Endothelial cell of umbilical vein (primary cell): ENCODE results near the gene ASL. TPM values are rescaled to one million over a fixed set of nuclear protein-coding genes. Genes with fewer than 3 reads are reported as not detected.
A peak's percentile ranks its signal among the peaks of the same experiment; 100 is the strongest.

ENCODE experiments used
- BruUV-seq: library from RNA; stranded (reverse); fragments of 400-500 nt; replicated peaks from 2 replicates; lab custom pipeline; 2021; lab: Mats Ljungman, UMichigan
- CTCF ChIA-PET: fragments of 300-600, 350-600 bp; sonication (Branson Sonifier 250); formaldehyde crosslinking; loops from one replicate; lab custom pipeline; 2021; ENCODE audit warnings: antibody characterized with exemption, inconsistent platforms; lab: Charles Lee
- POLR2A ChIA-PET: fragments of 300-600, 350-600 bp; sonication (Branson Sonifier 250); formaldehyde crosslinking; loops from one replicate; lab custom pipeline; 2021; ENCODE audit warnings: antibody characterized with exemption, inconsistent platforms; lab: Charles Lee
- DNase-seq: peaks from one replicate; pipeline ENCODE4 v3.0.0-alpha.2; 2011; ENCODE audit warnings: low read depth, low spot score
- FAIRE-seq: peaks from 2 replicates; lab custom pipeline; 2011; peaks lifted over from hg19 to GRCh38; lab: Jason Lieb, UNC
- H2AFZ ChIP-seq: 2 replicates; pipeline ENCODE4 v1.6.0; 2012; ENCODE audit warnings: low read depth, low read length, control low read depth, inconsistent platforms
- H3K27ac ChIP-seq: 2 replicates; pipeline ENCODE4 v1.5.1; 2011; ENCODE audit warnings: low read depth, mild to moderate bottlenecking, control low read depth, low read length, moderate library complexity; ENCODE audit not compliant: insufficient read depth
- H3K27me3 ChIP-seq, 2 experiments: 2 replicates each; pipeline versions ENCODE4 v1.6.0 to v1.6.1; 2011; ENCODE audit warnings: low read length in 2 of 2, mixed read lengths in 1 of 2; ENCODE audit not compliant: control insufficient read depth in 2 of 2, insufficient read depth in 2 of 2
- H3K36me3 ChIP-seq, 2 experiments: 2 replicates in 1 of 2; 3 replicates in 1 of 2; pipeline ENCODE4 v1.5.1; 2011; ENCODE audit warnings: low read length in 2 of 2, mild to moderate bottlenecking in 1 of 2, moderate library complexity in 1 of 2; ENCODE audit not compliant: control insufficient read depth in 2 of 2, insufficient read depth in 2 of 2; ENCODE audit errors: extremely low read depth in 1 of 2
- H3K4me1 ChIP-seq: 3 replicates; pipeline ENCODE4 v1.5.1; 2011; ENCODE audit warnings: mild to moderate bottlenecking, low read length; ENCODE audit not compliant: control insufficient read depth, insufficient read depth; ENCODE audit errors: extremely low read depth
- H3K4me2 ChIP-seq: 2 replicates; pipeline ENCODE4 v1.6.1; 2011; ENCODE audit warnings: low read length, control low read depth, mixed read lengths; ENCODE audit not compliant: insufficient read depth
- H3K4me3 ChIP-seq, 3 experiments: fragments of 200-600 bp in 1 of 3; sonication (generic), shearing (Covaris generic) in 1 of 3; replicated peaks in 1 of 3; 2 replicates each; pipeline ENCODE4 v1.5.1; 2011 to 2016; ENCODE audit warnings: control low read depth in 3 of 3, low read length in 3 of 3, mild to moderate bottlenecking in 2 of 3, inconsistent platforms in 1 of 3, low read depth in 1 of 3, moderate library complexity in 1 of 3; ENCODE audit not compliant: insufficient read depth in 1 of 3
- H3K79me2 ChIP-seq: 2 replicates; pipeline ENCODE4 v1.6.0; 2012; ENCODE audit warnings: low read length, inconsistent platforms; ENCODE audit not compliant: control insufficient read depth, insufficient read depth
- H3K9ac ChIP-seq: replicated peaks from 2 replicates; pipeline ENCODE3; 2011; ENCODE audit warnings: low read length, control low read depth; ENCODE audit not compliant: insufficient read depth; ENCODE audit errors: extremely low read depth
- H3K9me1 ChIP-seq: replicated peaks from 3 replicates; pipeline ENCODE4 v1.6.0; 2011; ENCODE audit warnings: mild to moderate bottlenecking, low read length; ENCODE audit not compliant: control insufficient read depth, insufficient read depth; ENCODE audit errors: extremely low read depth
- H3K9me3 ChIP-seq: replicated peaks from 2 replicates; pipeline ENCODE4 v1.5.1; 2012; ENCODE audit warnings: low read length, inconsistent platforms; ENCODE audit not compliant: control insufficient read depth, insufficient read depth
- H4K20me1 ChIP-seq: replicated peaks from 2 replicates; pipeline ENCODE3; 2011; ENCODE audit warnings: mild to moderate bottlenecking, low read length; ENCODE audit not compliant: control insufficient read depth, insufficient read depth; ENCODE audit errors: extremely low read depth
- CTCF ChIP-seq, 2 donors: IDR thresholded peaks; 1 replicate in 1 of 2; 2 replicates in 1 of 2; pipeline ENCODE4 v1.5.1; 2011; ENCODE audit warnings: low read length in 2 of 2, mild to moderate bottlenecking in 2 of 2, moderate library complexity in 2 of 2, control low read depth in 1 of 2, inconsistent platforms in 1 of 2, low read depth in 1 of 2; ENCODE audit not compliant: insufficient read depth in 1 of 2; ENCODE audit errors: extremely low read depth in 1 of 2
- FOS ChIP-seq: IDR thresholded peaks from 2 replicates; pipeline ENCODE4 v1.6.1; 2011; ENCODE audit warnings: mild to moderate bottlenecking, low read length, moderate library complexity, borderline replicate concordance; ENCODE audit not compliant: insufficient read depth
- GATA2 ChIP-seq: IDR thresholded peaks from 2 replicates; pipeline ENCODE4 v1.7.0; 2011; ENCODE audit warnings: low read depth, mild to moderate bottlenecking, moderate library complexity, mixed read lengths, low read length; ENCODE audit not compliant: insufficient read length, insufficient read depth
- MAX ChIP-seq: IDR thresholded peaks from 2 replicates; pipeline ENCODE4 v1.6.1; 2011; ENCODE audit not compliant: insufficient read depth, insufficient read length
- dilution Hi-C: fragments of 300-500 bp; cut with MboI; formaldehyde crosslinking; loops from one replicate; pipeline ENCODE4 v1.15.0; 2019; ENCODE audit warnings: low sequenced_read_pairs; ENCODE audit not compliant: extremely low pct_ligation_motif_present
- intact Hi-C: fragments of 100-400 bp; cut with micrococcal nuclease; formaldehyde crosslinking; loops from one replicate; pipeline ENCODE4 v1.10.0; 2022
- polyA plus RNA-seq, 4 experiments: library from polyadenylated mRNA; depleted of rRNA in 3 of 4; stranded (reverse) in 3 of 4; unstranded in 1 of 4; fragments of >200 nt; gene quantifications; 2 replicates each; pipeline versions ENCODE4 v1.2.1 to v1.2.3, GENCODE V29; 2011 to 2012; ENCODE audit warnings: missing spikeins in 1 of 4
- total RNA-seq: library from RNA; stranded (reverse); gene quantifications from 2 replicates; pipeline ENCODE4 v1.2.3, GENCODE V29; 2021

Gene ASL
- total and polyA plus RNA-seq, 2 donors (not counting 3 experiments of a cell fraction or from before 2014, with no cell fraction given), result 50.5 to 57.8 TPM

- no peak overlapping the region for H3K27ac ChIP-seq
- no peak for TF ChIP-seq MAX
- no peak for TF ChIP-seq CTCF (IDR thresholded peaks at IDR 0.05; ENCODE audit: extremely low read depth in 1 of 2, insufficient read depth in 1 of 2, low read depth in 1 of 2, low read length in 2 of 2)
- no peak for TF ChIP-seq FOS
- peaks cover 4% of the 10 kb centered on the region for H3K79me2 ChIP-seq
- POLR2A ChIA-PET, result interaction anchor here (0.6 kb wide), 1 partner anchor 514 kb away, joined by 3 read pairs; no protein-coding TSS in a partner anchor
- intact Hi-C loops, result no loop called here
- H3K36me3 ChIP-seq, result peaks cover 12 to 21% of the 10 kb centered on the region in 2 experiments
- no peak overlapping the region for H3K9ac ChIP-seq
- no peaks in the 10 kb centered on the region for H3K9me3 ChIP-seq
- FAIRE-seq (no peak), DNase-seq (peak; percentile 7)
- no peaks in the 10 kb centered on the region for H3K9me1 ChIP-seq
- no peak overlapping the region for H3K4me2 ChIP-seq
- no peak overlapping the region for H3K4me3 ChIP-seq
- dilution Hi-C loops, result no loop called here
- no TSS peak for BruUV-seq
- CTCF ChIA-PET, result interaction anchor here (0.8 kb wide), 1 partner anchor 66 kb away, joined by 3 read pairs; the partner anchor contains the start of gene TPST1
- H3K4me1 ChIP-seq, result no peaks in the 10 kb centered on the region
- H3K27me3 ChIP-seq, result no peaks in the 10 kb centered on the region
- H2AFZ ChIP-seq, result no peak overlapping the region
- no peaks in the 10 kb centered on the region for H4K20me1 ChIP-seq
Measured at GRCh38 chr7:66138994-66139752, 63.6 kb downstream of the ASL start.

GRCh38 chr7:66140924-66141323 lies 65.3 kb downstream of the ASL start:
- BruUV-seq, result no TSS peak
- no peak overlapping the region for H3K4me2 ChIP-seq
- no peaks in the 10 kb centered on the region for H3K9me3 ChIP-seq
- ChIA-PET CTCF (interaction anchor here (0.5 to 1.6 kb wide), 10 partner anchors 22 to 407 kb away, joined by 3 to 9 read pairs (median 3); partner anchors contain the start of gene TPST1), POLR2A (no interaction called here)
- TF ChIP-seq GATA2 (no peak), CTCF (IDR thresholded peaks at IDR 0.05; ENCODE audit: extremely low read depth in 1 of 2, insufficient read depth in 1 of 2, low read depth in 1 of 2, low read length in 2 of 2) (peak; percentile 46 to 65)
- no peaks in the 10 kb centered on the region for H3K4me1 ChIP-seq
- H3K79me2 ChIP-seq, result peaks cover 4% of the 10 kb centered on the region
- FAIRE-seq (no peak), DNase-seq (peak; percentile 64)
- no peaks in the 10 kb centered on the region for H4K20me1 ChIP-seq
- dilution Hi-C loops, result no loop called here
- no peak overlapping the region for H2AFZ ChIP-seq
- H3K4me3 ChIP-seq, result no peak overlapping the region
- H3K36me3 ChIP-seq, result peaks cover 14 to 18% of the 10 kb centered on the region in 2 experiments
- H3K27me3 ChIP-seq, result no peaks in the 10 kb centered on the region
- H3K9ac ChIP-seq, result no peak overlapping the region
- no peaks in the 10 kb centered on the region for H3K9me1 ChIP-seq
- intact Hi-C loops, result no loop called here
- H3K27ac ChIP-seq, result no peak overlapping the region
